Motor neuron (in vitro differentiated cells): ENCODE measurements around the gene HAGH. TPM values are rescaled to one million over a fixed set of nuclear protein-coding genes. Genes with fewer than 3 reads are reported as not detected.
"Not testable (repeated sequence)": the region's sequence is repeated elsewhere in the genome, so short reads cannot be mapped to it uniquely, and the experiment has no call there.

ENCODE experiments used
- ATAC-seq, 8 experiments: fragments of 200-7000 bp; cut with Tn5 transposase; replicated peaks in 6 of 8; 2 replicates each; pipeline ENCODE4 v1.8.0; 2021; ENCODE audit warnings: mild to moderate bottlenecking in 8 of 8, moderate library complexity in 8 of 8
- H3K27ac ChIP-seq, 2 donors: fragments of 250-450 bp; sonication (Bioruptor Pico); 2 replicates each; pipeline ENCODE4 v1.9.0; 2021; ENCODE audit warnings: antibody characterized with exemption in 2 of 2, mild to moderate bottlenecking in 2 of 2, moderate library complexity in 1 of 2
- H3K4me1 ChIP-seq, 2 donors: fragments of 250-450 bp; sonication (Bioruptor Pico); replicated peaks in 1 of 2; 2 replicates each; pipeline ENCODE4 v1.6.1; 2021; ENCODE audit warnings: antibody characterized with exemption in 2 of 2, mild to moderate bottlenecking in 2 of 2, moderate library complexity in 1 of 2
- H3K4me3 ChIP-seq, 5 donors: fragments of 250-450 bp; sonication (Bioruptor Pico); 2 replicates each; pipeline ENCODE4 v1.9.0; 2021; ENCODE audit warnings: antibody characterized with exemption in 5 of 5, mild to moderate bottlenecking in 5 of 5, moderate library complexity in 4 of 5
- WGBS, 10 experiments: fragments of 450-650 bp; shearing (Covaris generic); methylation state at CpG; one replicate each; pipeline ENCODE4 v1.0.0; 2022; 5-methylcytosine and 5-hydroxymethylcytosine counted together
- in situ Hi-C, 9 experiments: fragments of 400-800 bp; cut with MboI; loops; one replicate each; pipeline ENCODE4 v1.15.0; 2021; ENCODE audit warnings: low sequenced_read_pairs in 9 of 9, low pct_unique_long_range_greater_than_20kb in 2 of 9; ENCODE audit not compliant: unreplicated experiment in 9 of 9
- total RNA-seq, 8 experiments: library from RNA; unstranded; fragments of 300-600 nt; gene quantifications; 2 replicates each; pipeline versions ENCODE4 v1.2.3 to v1.2.4, GENCODE V29; 2022

HAGH gene
- 10 to 100 TPM; 27.8 to 67.6 (median 38.9) TPM for total RNA-seq

GRCh38 chr16:1826691-1827573 lies at the start of gene HAGH, which contains the start of gene FAHD1:
TSS of gene HAGH (minus strand) at chr16:1826825. CDS start at chr16:1826787, 38 bp downstream.
TSS of gene FAHD1 (plus strand) at chr16:1827206. CDS start at chr16:1827239, 33 bp downstream.
- Histone ChIP-seq H3K4me1 (peaks cover 24% of the 10 kb centered on the region in 2 donors), H3K4me3 (peak within 1 kb of the TSS; percentile 69 to 99 (median 80)), H3K27ac (peak within 1 kb of the TSS; percentile 70 to 71)
- 0 to 1% (median 0%) methylated on average over 1 to 21 of the region's 104 CpGs; no CpG with 5 or more reads in 7 of the 10 experiments for WGBS, 10 experiments
- in situ Hi-C loops: no loop called here
- ATAC-seq: peak; percentile 85 to 94 (median 92)

DNA sequence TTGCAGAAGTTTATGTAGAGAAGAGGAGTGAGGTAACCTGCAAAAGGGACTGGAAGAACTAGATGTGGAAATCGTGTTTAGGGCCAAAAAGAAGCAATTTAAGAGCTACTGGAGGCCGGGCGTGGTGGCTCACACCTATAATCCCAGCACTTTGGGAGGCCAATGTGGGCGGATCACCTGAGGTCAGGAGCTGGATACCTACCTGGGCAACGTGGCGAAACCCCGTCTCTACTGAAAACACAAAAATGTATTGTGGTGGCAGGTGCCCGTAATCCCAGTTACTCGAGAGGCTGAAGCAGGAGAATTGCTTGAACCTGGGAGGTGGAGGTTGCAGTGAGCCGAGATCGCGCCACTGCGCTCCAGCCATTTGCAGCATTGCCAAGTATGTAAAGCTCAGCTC lies 49.4 kb upstream of the HAGH start:
- H3K27ac ChIP-seq, H3K4me3 ChIP-seq, ATAC-seq, in situ Hi-C loops, H3K4me1 ChIP-seq: not testable (repeated sequence)
- WGBS, 10 experiments: 53 to 95% (median 75%) methylated on average over 3 to 8 of the region's 13 CpGs; no CpG with 5 or more reads in 1 of the 10 experiments

DNA sequence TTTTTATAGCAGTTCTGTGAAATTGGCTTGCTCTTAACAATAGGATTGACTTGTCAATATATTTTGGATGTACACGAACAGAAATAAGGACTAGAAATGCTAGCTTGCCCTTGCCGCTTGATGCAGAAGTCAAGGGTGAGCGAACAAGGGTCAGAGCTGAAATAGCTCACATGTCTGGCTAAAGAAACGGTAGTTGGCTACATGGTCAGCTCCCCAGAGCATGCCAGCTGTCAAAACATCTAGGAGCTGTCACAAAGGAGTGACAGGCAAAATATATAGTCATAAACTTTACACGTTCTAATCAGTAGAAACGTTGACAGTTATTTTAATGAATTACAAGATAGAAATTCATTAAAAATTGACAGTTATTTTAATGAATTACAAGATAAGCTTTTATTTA lies 48.2 kb upstream of the HAGH start:
- Histone ChIP-seq H3K4me1 (no peaks in the 10 kb centered on the region), H3K4me3 (no peak overlapping the region), H3K27ac (no peak overlapping the region)
- no peak for ATAC-seq
- WGBS, 10 experiments: 36 to 66% (median 49%) methylated on average over 1 to 6 of the region's 6 CpGs; no CpG with 5 or more reads in 1 of the 10 experiments
- in situ Hi-C loops: no loop called here

GRCh38 chr16:1871974-1872635 lies 45.5 kb upstream of the HAGH start, which contains the start of gene MEIOB:
TSS of gene MEIOB (minus strand) at chr16:1872164. CDS start at chr16:1868175, 3,989 bp downstream.
- ATAC-seq: peak in 7 of 8 experiments; percentile 8 to 91 (median 75)
- in situ Hi-C loops: no loop called here
- Histone ChIP-seq H3K27ac (no peak within 1 kb of the TSS), H3K4me1 (no peaks in the 10 kb centered on the region), H3K4me3 (peak within 1 kb of the TSS in 4 of 5 donors; percentile 0 to 23 (median 16))
- WGBS, 10 experiments: 0 to 13% (median 5%) methylated on average over 3 to 7 of the region's 68 CpGs; no CpG with 5 or more reads in 6 of the 10 experiments

- Histone ChIP-seq H3K27ac (no peak overlapping the region), H3K4me1 (no peaks in the 10 kb centered on the region), H3K4me3 (no peak overlapping the region)
- ATAC-seq: peak in 3 of 8 experiments; percentile 57 to 79 (median 63)
- WGBS, 10 experiments: 23 to 73% (median 44%) methylated on average over 2 to 9 of the region's 9 CpGs; no CpG with 5 or more reads in 1 of the 10 experiments
- in situ Hi-C loops: no loop called here
Observed at GRCh38 chr16:1870365-1871082, 43.9 kb upstream of the HAGH start.

GRCh38 chr16:1865902-1866690 lies 39.5 kb upstream of the HAGH start:
- 44 to 100% (median 67%) methylated on average over 1 to 6 of the region's 6 CpGs; no CpG with 5 or more reads in 2 of the 10 experiments for WGBS, 10 experiments

DNA sequence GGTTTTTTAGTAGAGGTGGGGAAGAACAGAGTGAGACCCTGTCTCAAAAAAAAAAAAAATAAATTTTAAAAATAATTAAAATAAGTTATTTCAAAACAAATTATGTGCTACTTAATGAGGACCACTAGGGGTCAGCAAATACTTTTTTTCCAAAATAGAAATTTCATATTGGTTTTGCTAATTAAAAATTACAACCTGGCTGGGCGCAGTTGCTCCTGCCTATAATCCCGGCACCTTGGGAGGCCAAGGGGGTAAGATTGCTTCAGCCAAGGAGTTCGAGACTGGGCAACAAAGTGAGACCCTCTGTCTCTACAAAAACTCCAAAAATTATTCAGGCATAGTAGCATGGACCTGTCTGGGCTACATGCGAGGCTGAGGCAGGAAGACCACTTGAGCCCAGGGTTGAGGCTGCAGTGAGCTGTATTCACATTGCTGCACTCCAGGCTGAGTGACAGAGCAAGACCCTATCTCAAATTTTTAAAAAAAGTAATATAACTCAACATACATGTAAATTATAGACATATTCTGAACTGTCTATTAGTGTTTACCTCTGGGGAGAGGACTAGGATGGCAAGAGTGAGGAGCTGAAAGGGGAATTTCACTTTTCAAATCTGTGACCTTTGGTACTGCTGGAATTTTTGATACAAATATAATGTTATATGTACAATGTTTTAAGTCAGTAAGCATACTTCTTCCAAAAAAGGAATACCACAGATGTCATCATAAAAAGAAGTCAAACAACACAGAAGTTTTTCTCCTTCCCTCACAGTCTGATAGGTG lies 37.2 kb upstream of the HAGH start:
- in situ Hi-C loops: loop anchor here in 1 of 9 experiments (10.0 kb wide), 1 partner anchor 61 kb away; no protein-coding TSS in a partner anchor
- 0 to 25% (median 11%) methylated on average over 2 to 4 of the region's 4 CpGs; no CpG with 5 or more reads in 3 of the 10 experiments for WGBS, 10 experiments
- Histone ChIP-seq H3K4me3 (no peak overlapping the region), H3K4me1 (no peaks in the 10 kb centered on the region), H3K27ac (no peak overlapping the region)
- ATAC-seq: peak in 1 of 8 experiments; percentile 26

More at GRCh38 chr16:1865902-1866690, 39.5 kb upstream of the HAGH start:
- Histone ChIP-seq H3K27ac (no peak overlapping the region), H3K4me3 (no peak overlapping the region), H3K4me1 (no peaks in the 10 kb centered on the region)
- in situ Hi-C loops: loop anchor here in 2 of 9 experiments (5.0 to 10.0 kb wide), 2 partner anchors 59 to 61 kb away; no protein-coding TSS in a partner anchor
- no peak for ATAC-seq

DNA sequence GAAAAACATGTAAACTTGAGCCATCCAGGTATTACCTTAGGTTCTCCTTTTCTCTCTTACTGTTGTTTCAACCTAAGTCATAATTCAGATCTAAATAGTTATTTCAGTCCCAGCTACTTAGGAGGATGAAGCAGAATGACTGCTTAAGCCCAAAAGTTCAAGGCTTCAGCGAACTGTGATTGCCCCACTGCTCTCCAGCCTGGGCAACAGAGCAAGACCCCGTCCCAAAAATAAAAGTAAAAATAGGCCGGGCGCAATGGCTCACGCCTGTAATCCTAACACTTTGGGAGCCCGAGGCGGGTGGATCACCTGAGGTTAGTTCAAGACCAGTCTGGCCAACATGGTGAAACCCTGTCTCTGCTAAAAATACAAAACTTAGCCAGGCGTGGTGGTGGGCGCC lies 35.8 kb upstream of the HAGH start:
- in situ Hi-C loops: loop anchor here in 1 of 9 experiments (10.0 kb wide), 1 partner anchor 62 kb away; no protein-coding TSS in a partner anchor
- ATAC-seq: no peak
- H3K4me1 ChIP-seq: no peaks in the 10 kb centered on the region
- no peak overlapping the region for H3K27ac ChIP-seq
- WGBS, 10 experiments: 24 to 87% (median 73%) methylated on average over 1 to 9 of the region's 9 CpGs; no CpG with 5 or more reads in 3 of the 10 experiments
- no peak overlapping the region for H3K4me3 ChIP-seq

DNA sequence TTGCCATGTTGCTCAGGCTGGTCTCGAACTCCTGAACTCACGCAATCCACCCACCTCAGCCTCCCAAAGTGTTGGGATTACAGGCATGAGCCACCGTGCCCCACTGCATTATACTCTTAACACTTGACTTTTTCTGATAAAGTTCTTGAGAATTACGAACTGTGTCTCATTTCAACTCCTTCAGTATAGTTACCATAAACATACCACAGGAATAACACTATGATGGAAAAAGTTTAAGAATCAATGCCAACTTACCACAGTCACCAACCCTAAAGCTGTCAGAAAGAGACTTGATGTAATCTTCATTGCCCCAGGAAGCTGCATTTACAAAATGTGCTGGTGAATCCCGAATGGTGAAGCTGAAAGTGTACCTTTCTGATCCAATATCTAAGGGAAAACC lies 35.1 kb upstream of the HAGH start:
- in situ Hi-C loops: loop anchor here in 1 of 9 experiments (10.0 kb wide), 1 partner anchor 63 kb away; no protein-coding TSS in a partner anchor
- WGBS, 10 experiments: 42 to 94% (median 69%) methylated on average over 2 to 5 of the region's 5 CpGs; no CpG with 5 or more reads in 1 of the 10 experiments
- Histone ChIP-seq H3K4me3 (no peak overlapping the region), H3K4me1 (no peaks in the 10 kb centered on the region), H3K27ac (no peak overlapping the region)
- ATAC-seq: no peak

- Histone ChIP-seq H3K4me1 (no peaks in the 10 kb centered on the region), H3K4me3 (no peak overlapping the region), H3K27ac (no peak overlapping the region)
- in situ Hi-C loops: loop anchor here in 1 of 9 experiments (10.0 kb wide), 1 partner anchor 65 kb away; no protein-coding TSS in a partner anchor
- WGBS, 10 experiments: 17 to 100% (median 57%) methylated on average over 1 to 5 of the region's 8 CpGs; no CpG with 5 or more reads in 2 of the 10 experiments
- no peak for ATAC-seq
Observed at GRCh38 chr16:1859650-1860049, 33.0 kb upstream of the HAGH start.
